Stimulated activated CD8-positive, alpha-beta memory T cell treated with anti-CD3 and anti-CD28 coated beads, Interleukin-7, amount 100 ng/mL, for 4 hours (primary cell): ENCODE results near the gene SLC47A2.
A peak's percentile ranks its signal among the peaks of the same experiment; 100 is the strongest.

Experiments
- DNase-seq, 2 donors: peaks; one replicate each; pipeline ENCODE4 v3.0.0-alpha.2; 2020; ENCODE audit warnings: low read depth in 2 of 2

SLC47A2 gene

GRCh38 chr17:19664821-19665181 lies 51.6 kb downstream of the SLC47A2 start:
- no peak for DNase-seq

GRCh38 chr17:19664136-19664820 lies 52.1 kb downstream of the SLC47A2 start:
- no peak for DNase-seq

DNA sequence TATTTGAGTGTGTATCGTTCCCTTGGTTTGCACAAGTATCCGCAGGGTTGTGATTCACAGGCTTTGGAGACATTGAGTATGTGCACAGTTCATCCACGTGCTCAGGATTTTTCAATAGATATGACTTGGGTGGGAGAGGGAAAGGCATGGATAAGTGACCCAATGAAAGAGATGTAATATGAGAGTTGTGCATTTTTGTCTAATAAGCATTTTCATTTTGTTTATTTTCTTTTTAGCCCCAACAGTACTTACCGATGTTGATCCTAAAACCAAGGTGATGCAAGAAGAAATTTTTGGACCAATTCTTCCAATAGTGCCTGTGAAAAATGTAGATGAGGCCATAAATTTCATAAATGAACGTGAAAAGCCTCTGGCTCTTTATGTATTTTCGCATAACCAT lies 53.3 kb downstream of the SLC47A2 start:
- DNase-seq, result no peak

DNA sequence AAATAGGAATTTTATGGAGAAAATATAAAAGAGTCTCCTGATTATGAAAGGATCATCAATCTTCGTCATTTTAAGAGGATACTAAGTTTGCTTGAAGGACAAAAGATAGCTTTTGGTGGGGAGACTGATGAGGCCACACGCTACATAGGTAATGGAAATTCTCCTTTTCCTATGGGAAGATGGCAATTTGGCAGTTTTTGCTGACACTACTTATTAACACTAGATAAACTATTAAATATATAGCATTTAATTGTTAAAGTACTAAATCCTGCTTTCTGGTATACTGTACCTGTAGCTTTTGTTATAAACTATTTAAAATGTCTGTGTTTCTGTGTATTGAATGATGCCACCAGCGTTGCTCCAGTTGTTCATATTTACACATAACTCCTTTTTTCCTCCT lies 55.3 kb downstream of the SLC47A2 start:
- DNase-seq, result no peak

DNA sequence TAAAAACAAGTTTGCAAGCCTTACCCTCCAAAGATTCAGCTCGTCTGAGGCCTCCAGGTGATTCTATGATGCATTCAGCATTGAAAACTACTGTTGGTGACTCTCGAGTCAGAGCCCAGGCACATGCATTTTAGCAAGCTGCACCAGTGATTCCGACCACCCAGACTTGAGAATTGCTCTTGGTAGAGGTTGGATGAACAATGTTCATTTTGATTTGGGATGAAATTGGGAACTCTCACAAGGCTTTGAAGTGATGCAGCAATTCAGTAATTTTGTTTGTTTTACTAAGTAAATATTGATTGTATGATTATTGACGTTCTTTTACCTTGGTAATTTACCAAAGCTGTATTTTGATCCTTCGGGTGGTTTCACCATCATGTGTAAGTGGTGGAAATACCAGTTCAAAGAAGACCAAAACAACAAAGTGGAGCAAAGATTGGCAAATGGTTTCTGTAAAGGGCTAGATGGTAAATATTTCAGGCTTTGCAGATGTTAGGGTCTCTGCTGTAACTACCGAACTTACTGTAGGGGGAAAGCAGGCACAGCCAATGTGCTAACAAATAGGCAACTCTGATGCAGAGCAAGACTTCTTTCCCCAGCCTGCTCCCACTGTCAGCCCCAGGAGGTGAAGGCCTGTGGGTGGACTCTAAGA lies 56.0 kb downstream of the SLC47A2 start:
- DNase-seq, result no peak

DNA sequence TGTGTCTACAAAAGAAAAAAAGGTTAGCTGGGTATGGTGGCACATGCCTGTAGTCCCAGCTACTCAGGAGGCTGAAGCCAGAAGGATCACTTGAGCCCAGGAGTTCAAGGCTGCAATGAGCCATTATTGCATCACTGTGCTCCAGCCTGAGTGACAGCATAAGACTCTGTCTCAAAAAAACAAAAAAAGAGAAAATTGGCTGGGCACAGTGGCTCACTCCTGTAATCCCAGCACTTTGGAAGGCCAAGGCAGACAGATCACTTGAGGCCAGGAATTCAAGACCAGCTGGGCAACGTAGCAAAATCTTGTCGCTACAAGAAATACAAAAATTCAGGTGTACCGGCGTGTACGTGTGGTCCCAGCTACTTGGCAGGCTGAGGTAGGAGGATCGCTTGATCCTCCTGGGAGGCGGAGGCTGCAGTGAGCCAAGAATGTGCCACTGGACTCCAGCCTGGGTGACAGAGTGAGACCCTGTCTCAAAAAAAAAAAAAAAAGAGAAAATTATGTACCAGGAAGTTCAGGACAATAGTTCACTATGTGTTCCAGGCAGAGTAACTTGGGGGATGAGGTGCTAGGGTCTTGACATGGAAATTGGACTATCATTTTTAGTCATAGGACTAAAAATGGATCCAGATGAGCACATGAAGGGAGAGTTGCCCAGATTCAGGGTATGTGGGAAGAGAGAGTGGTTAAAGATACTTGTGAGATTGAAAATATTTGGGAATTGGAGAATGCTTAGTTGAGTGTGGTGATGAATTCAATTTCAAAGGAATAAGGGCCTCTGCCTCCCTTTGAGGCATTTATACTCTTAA lies 56.8 kb downstream of the SLC47A2 start:
- DNase-seq, result no peak

DNA sequence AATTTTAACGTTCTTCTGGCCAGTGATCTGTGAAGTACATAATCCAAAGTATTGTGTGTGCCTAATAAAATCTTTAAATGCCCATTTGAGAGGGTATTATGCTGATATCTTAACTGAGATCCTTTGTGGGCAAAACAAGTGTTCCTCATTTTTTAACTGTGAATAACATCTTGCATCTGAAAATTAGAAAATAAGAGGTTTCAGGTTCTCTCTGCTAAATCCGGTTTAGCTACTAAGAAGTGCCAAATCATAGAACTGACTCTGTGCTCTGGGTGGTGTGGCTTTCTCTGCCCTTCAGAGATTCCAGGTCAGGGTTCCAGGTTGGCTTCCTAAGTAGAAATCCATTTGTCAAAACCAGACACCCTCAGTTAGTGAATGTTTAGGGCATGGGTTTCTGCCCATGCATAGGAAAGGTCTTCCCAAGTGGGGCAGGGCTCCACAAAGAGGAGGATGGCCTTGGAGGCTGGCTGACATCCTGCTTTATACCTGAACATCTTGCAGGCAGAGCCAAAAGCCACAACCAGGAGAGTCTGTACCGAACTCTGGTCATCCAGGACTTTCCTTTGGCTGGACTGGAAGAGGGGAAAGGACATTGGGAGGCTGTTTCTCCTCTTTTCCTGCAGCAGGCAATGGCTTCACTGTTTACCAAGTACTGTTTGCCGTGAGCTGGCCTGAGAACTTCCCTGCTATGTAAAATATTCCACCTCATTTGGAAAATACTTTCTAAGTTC lies 59.4 kb downstream of the SLC47A2 start:
- no peak for DNase-seq

DNA sequence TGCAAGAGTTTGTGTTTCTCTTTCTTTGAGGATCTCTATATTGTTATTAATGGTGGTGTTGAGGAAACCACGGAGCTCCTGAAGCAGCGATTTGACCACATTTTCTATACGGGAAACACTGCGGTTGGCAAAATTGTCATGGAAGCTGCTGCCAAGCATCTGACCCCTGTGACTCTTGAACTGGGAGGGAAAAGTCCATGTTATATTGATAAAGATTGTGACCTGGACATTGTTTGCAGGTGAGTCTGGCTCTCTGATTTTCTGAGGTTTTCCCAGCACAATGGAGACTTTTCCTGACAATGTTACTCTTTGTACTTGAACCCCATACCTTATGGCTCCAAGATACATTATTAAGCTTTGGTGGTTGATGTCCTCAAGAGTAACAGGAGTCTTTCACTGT lies 60.0 kb downstream of the SLC47A2 start:
- no peak for DNase-seq

DNA sequence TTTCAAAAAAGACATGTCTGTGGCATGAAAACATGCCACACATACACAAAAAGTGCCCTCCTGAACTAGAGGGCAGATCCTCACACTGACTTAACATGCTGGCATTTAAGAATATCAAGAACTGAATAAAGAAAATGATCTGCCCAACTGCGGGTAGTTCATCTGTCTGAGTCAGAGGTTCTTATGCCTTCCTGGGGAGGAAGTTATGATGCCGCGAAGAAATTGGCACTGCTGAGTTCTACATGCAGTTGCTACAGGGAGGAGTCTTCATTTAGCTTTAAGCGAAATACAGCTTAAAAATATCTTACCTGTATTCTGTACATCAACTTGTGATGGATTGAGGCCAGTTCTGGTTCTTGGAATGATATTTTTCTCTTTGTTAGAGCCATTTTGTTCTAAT lies 61.5 kb downstream of the SLC47A2 start:
- no peak for DNase-seq

- DNase-seq, result no peak
Measured at GRCh38 chr17:19654342-19654886, 62.0 kb downstream of the SLC47A2 start.

DNA sequence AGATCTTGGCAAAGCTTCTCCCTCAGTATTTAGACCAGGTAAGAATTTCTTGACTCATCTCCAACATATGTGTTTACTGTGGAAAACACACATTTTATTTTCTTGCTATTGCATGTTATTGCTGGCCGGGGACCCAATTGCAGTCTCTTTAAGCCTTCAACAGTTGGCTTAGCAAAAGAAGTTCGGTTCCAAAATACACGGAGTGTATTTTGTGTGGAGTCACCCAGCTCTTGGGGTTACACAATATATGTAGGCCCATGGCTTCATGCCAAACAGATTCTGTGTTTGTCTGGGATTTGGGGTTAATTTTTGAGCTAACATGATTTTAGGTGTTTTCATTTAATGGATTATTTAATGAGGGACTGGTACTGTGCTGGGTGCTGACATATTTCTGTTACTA lies 63.8 kb downstream of the SLC47A2 start:
- no peak for DNase-seq

- DNase-seq, result no peak
Measured at GRCh38 chr17:19651451-19652238, 64.7 kb downstream of the SLC47A2 start.

DNA sequence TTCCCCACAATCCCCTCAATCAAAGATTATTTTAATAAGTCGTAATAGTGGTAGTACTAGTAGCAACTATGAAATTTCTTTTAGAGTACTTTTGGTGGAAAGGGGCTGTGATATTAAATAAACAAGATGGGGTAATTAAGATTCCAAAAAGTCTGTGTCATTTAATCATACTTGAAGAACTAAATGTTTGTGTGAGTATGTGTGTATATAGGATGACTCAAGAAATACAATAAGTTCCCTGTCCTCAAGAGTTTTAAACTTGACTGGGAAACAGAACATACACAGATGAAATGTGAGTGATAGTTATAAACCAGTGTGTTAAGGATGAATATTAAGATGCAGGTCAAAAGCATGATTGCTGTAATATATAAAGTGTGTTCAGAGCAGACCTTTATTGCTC lies 65.6 kb downstream of the SLC47A2 start:
- DNase-seq, result no peak

DNA sequence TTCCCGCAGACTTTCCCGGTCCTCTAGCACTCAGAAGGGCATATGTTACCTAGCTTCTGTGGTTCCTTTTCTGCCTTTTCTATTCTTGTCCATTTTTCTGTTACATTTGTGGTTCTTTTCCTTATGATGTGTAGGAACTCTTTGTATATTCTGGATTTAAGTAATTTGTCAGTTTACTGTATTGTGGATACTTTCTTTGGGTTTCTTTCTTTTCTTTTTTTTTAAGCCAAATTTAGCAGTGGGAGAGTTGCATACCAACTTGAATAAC lies 67.2 kb downstream of the SLC47A2 start:
- no peak for DNase-seq

DNA sequence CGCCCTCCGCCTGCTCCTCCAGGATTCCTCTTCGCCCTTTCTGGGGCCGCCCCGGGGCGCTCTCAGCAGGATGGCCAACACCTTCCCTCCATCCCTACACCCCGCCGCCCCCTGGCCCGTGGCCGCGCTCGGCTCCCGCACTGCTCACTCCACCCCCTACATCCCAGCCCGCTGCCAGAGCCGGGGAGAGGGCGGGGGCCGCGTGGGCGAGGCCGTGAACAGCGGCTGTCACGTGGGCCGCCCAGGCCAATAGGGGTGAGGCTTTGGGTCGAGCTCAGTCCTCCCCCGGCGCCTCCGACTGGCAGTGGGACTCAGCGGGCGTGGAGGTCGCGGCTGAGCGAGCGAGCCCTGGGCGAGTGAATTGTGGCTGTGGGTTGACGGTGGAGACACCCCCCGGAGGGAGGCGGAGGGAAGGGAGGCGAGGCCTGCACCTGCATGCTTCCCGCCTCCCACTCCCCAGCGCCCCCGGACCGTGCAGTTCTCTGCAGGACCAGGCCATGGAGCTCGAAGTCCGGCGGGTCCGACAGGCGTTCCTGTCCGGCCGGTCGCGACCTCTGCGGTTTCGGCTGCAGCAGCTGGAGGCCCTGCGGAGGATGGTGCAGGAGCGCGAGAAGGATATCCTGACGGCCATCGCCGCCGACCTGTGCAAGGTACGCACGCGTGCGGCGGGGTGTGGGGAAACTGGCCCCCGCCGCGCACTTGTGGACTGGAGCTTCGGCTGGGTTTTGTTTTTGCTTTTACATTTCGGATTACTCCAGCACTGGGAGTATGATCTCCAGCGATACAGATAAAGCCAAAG lies 67.7 kb downstream of the SLC47A2 start, which contains the start of gene ALDH3A2:
Gene ALDH3A2 (plus strand): TSS at position 277 of the 799 bp plus-strand sequence. CDS start 221 bp downstream, at position 498.
- DNase-seq, result peak; percentile 90 to 97

DNA sequence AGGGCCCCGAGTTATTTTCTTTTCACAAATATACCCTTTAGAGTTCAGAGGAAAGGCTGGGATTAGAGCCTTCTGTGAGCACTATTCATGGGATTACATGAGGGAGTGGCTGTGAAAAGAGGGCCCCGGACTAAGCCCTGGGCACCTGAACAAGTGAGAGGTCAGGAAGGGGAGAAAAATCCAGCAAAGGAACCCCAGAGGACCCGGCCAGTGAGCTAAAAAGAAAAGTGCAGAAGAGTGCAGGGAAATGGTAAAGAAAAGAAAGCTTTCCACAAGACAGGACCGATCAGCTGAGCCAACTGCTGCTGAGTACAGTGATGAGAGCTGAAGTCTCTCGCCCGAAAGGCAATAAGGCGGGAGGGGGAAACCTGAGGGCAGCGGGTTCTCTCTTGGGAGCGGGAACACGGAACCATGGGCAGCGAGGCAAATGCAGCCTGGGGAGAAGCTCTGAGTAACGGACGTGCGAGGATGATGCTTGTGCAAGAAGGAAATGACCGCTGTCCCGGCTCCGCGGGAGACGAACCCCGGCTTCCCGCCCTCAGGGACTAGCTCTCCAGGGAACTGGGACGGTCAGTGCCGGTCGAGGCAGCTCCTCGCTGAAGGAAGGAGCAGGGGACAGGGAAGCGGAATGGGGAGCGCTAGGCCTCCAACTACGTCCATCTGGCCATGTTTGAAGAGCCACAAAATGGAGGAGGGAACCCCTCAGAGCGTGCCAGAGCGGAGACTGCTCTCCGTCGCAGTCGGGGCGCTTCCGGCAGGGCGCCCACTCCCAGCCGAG lies 68.5 kb downstream of the SLC47A2 start:
- peak in 1 of 2 donors; percentile 12 for DNase-seq

GRCh38 chr17:19646788-19647696 lies 69.3 kb downstream of the SLC47A2 start:
- DNase-seq, result no peak

GRCh38 chr17:19645734-19646201 lies 70.6 kb downstream of the SLC47A2 start:
- DNase-seq, result peak in 1 of 2 donors; percentile 31
